IMR-90 (cell line): ENCODE measurements around the gene BTBD9. TPM values are rescaled to one million over a fixed set of nuclear protein-coding genes. Genes with fewer than 3 reads are reported as not detected.

Experiments used
- ATAC-seq: fragments of 200-7000 bp; cut with Tn5 transposase; 2 replicates; pipeline ENCODE4 v1.9.1; 2020; ENCODE audit warnings: low read depth, mild to moderate bottlenecking, moderate library complexity
- BruUV-seq: library from RNA; stranded (reverse); fragments of 400-500 nt; replicated peaks from 2 replicates; lab custom pipeline; 2021; lab: Mats Ljungman, UMichigan
- CTCF ChIA-PET: fragments of 300-600 bp; formaldehyde crosslinking; extraction: SDS; loops from one replicate; lab custom pipeline; 2021; ENCODE audit warnings: antibody characterized with exemption; lab: Yijun Ruan, JAX
- POLR2A ChIA-PET: fragments of 300-600 bp; sonication (Branson Sonifier 250); formaldehyde crosslinking; loops from one replicate; lab custom pipeline; 2022; ENCODE audit warnings: antibody characterized with exemption; ENCODE audit not compliant: unreplicated experiment; lab: Charles Lee
- DNase-seq: peaks from one replicate; pipeline ENCODE4 v3.0.0; 2013
- H2AFZ ChIP-seq: replicated peaks from 2 replicates; pipeline ENCODE3; 2013; ENCODE audit warnings: low read length, mild to moderate bottlenecking; ENCODE audit not compliant: poor library complexity
- H2AK5ac ChIP-seq: 2 replicates; pipeline ENCODE4 v1.6.1; 2013; ENCODE audit warnings: low read depth, low read length, inconsistent platforms
- H2AK9ac ChIP-seq: replicated peaks from 2 replicates; pipeline ENCODE3; 2013; ENCODE audit warnings: mild to moderate bottlenecking, low read depth, low read length, moderate library complexity; ENCODE audit not compliant: poor library complexity
- H2BK120ac ChIP-seq: 2 replicates; pipeline ENCODE4 v1.6.1; 2013; ENCODE audit warnings: low read depth, low read length, inconsistent platforms
- H2BK15ac ChIP-seq: 3 replicates; pipeline ENCODE4 v1.6.1; 2013; ENCODE audit warnings: low read depth, low read length, inconsistent platforms
- H2BK20ac ChIP-seq: 2 replicates; pipeline ENCODE4 v1.6.1; 2013; ENCODE audit warnings: low read depth, mild to moderate bottlenecking, inconsistent platforms, low read length, moderate library complexity
- H2BK5ac ChIP-seq: 2 replicates; pipeline ENCODE4 v1.6.1; 2013; ENCODE audit warnings: mild to moderate bottlenecking, low read depth, low read length, inconsistent platforms; ENCODE audit not compliant: poor library complexity, severe bottlenecking
- H3K14ac ChIP-seq: replicated peaks from 2 replicates; pipeline ENCODE4 v1.6.1; 2013; ENCODE audit warnings: low read depth, low read length, inconsistent platforms
- H3K18ac ChIP-seq: 2 replicates; pipeline ENCODE4 v1.6.1; 2013; ENCODE audit warnings: low read depth, low read length, control low read depth
- H3K23ac ChIP-seq: 2 replicates; pipeline ENCODE4 v1.6.1; 2013; ENCODE audit warnings: low read depth, low read length, inconsistent platforms
- H3K27ac ChIP-seq: 2 replicates; pipeline ENCODE4 v1.5.1; 2013; ENCODE audit warnings: mild to moderate bottlenecking, control low read depth, low read length; ENCODE audit not compliant: insufficient read depth
- H3K27me3 ChIP-seq: 2 replicates; pipeline ENCODE4 v1.6.1; 2013; ENCODE audit warnings: low read length; ENCODE audit not compliant: control insufficient read depth, insufficient read depth
- H3K36me3 ChIP-seq: 2 replicates; pipeline ENCODE4 v1.6.1; 2013; ENCODE audit warnings: low read length, mixed read lengths; ENCODE audit not compliant: control insufficient read depth, insufficient read depth
- H3K4ac ChIP-seq: 2 replicates; pipeline ENCODE4 v1.6.1; 2013; ENCODE audit warnings: low read depth, low read length, inconsistent platforms
- H3K4me1 ChIP-seq: 2 replicates; pipeline ENCODE4 v1.6.1; 2013; ENCODE audit warnings: low read length, mixed read lengths; ENCODE audit not compliant: control insufficient read depth, insufficient read depth
- H3K4me2 ChIP-seq: 2 replicates; pipeline ENCODE4 v1.6.1; 2013; ENCODE audit warnings: low read depth, mild to moderate bottlenecking, control low read depth, low read length, moderate library complexity
- H3K4me3 ChIP-seq: 2 replicates; pipeline ENCODE4 v1.5.1; 2013; ENCODE audit warnings: low read depth, mild to moderate bottlenecking, control low read depth, low read length, moderate library complexity; ENCODE audit not compliant: insufficient read depth
- H3K56ac ChIP-seq: 2 replicates; pipeline ENCODE4 v1.6.1; 2013; ENCODE audit warnings: low read length, inconsistent platforms; ENCODE audit not compliant: insufficient read depth; ENCODE audit errors: extremely low read depth
- H3K79me1 ChIP-seq, 2 experiments: 2 replicates each; pipeline ENCODE4 v1.6.1; 2013; ENCODE audit warnings: low read length in 2 of 2, inconsistent platforms in 1 of 2, low read depth in 1 of 2
- H3K9ac ChIP-seq: 2 replicates; pipeline ENCODE4 v1.6.1; 2013; ENCODE audit warnings: low read depth, low read length, control low read depth
- H3K9me1 ChIP-seq: 2 replicates; pipeline ENCODE4 v1.6.1; 2013; ENCODE audit warnings: low read length, inconsistent platforms; ENCODE audit not compliant: insufficient read depth
- H3K9me3 ChIP-seq: 2 replicates; pipeline ENCODE4 v1.6.1; 2013; ENCODE audit warnings: low read length; ENCODE audit not compliant: control insufficient read depth, insufficient read depth
- H4K20me1 ChIP-seq: 2 replicates; pipeline ENCODE4 v1.6.1; 2013; ENCODE audit warnings: low read length, inconsistent platforms; ENCODE audit not compliant: insufficient read depth
- H4K5ac ChIP-seq: 2 replicates; pipeline ENCODE4 v1.6.1; 2013; ENCODE audit warnings: mild to moderate bottlenecking, low read depth, low read length, control low read depth
- H4K8ac ChIP-seq, 2 experiments: 2 replicates each; pipeline ENCODE4 v1.6.1; 2013; ENCODE audit warnings: low read depth in 2 of 2, low read length in 2 of 2, control low read depth in 1 of 2, inconsistent platforms in 1 of 2
- H4K91ac ChIP-seq: 2 replicates; pipeline ENCODE4 v1.6.1; 2013; ENCODE audit warnings: low read depth, low read length, inconsistent platforms; ENCODE audit not compliant: insufficient read depth
- BHLHE40 ChIP-seq: fragments of 150-350 bp; IDR thresholded peaks from 2 replicates; pipeline ENCODE4 v1.6.1; 2016; ENCODE audit warnings: mild to moderate bottlenecking, low read depth, low read length
- FOS ChIP-seq: fragments of 150-350 bp; IDR thresholded peaks from 2 replicates; pipeline ENCODE4 v1.6.1; 2016; ENCODE audit warnings: low read depth, low read length
- MAZ ChIP-seq: IDR thresholded peaks from 2 replicates; pipeline ENCODE4 v1.6.1; 2012; ENCODE audit warnings: low read depth, mild to moderate bottlenecking, low read length, improper control_type of control experiment, moderate library complexity, borderline replicate concordance
- NFE2L2 ChIP-seq: fragments of 150-350 bp; IDR thresholded peaks from 2 replicates; pipeline ENCODE4 v1.6.1; 2016; ENCODE audit warnings: low read depth, mild to moderate bottlenecking, low read length
- POLR2A ChIP-seq: IDR thresholded peaks from 2 replicates; pipeline ENCODE4 v1.6.1; 2012; ENCODE audit warnings: mild to moderate bottlenecking, low read depth, low read length
- RAD21 ChIP-seq: IDR thresholded peaks from 2 replicates; pipeline ENCODE4 v1.6.1; 2012; ENCODE audit warnings: low read length, improper control_type of control experiment
- WGBS, 2 experiments: methylation state at CpG; one replicate each; pipeline versions ENCODE4 v1.1.5 to v1.1.7; 2013; ENCODE audit warnings: missing lambda C conversion rate in 2 of 2; ENCODE audit not compliant: insufficient read length in 1 of 2; ENCODE audit errors: extremely low coverage in 2 of 2; 5-methylcytosine and 5-hydroxymethylcytosine counted together
- dilution Hi-C: fragments of 300-500 bp; cut with HindIII; formaldehyde crosslinking; loops from one replicate; pipeline ENCODE4 v1.14.3; 2018; ENCODE audit warnings: low sequenced_read_pairs; ENCODE audit not compliant: unreplicated experiment
- in situ Hi-C: fragments of 300-500 bp; cut with MboI; formaldehyde crosslinking; loops from 3 replicates; pipeline ENCODE4 v1.14.3; 2019; ENCODE audit warnings: low sequenced_read_pairs, inconsistent platforms, mixed read lengths
- intact Hi-C: fragments of 100-400 bp; cut with micrococcal nuclease; formaldehyde crosslinking; loops from 2 replicates; pipeline ENCODE4 v1.10.0; 2022
- polyA plus RNA-seq, 3 experiments: library from polyadenylated mRNA; depleted of rRNA; stranded (reverse); fragments of >200 nt; gene quantifications; 2 replicates each; pipeline ENCODE4 v1.2.3, GENCODE V29; 2012; ENCODE audit warnings: low replicate concordance in 1 of 3
- total RNA-seq: library from RNA; depleted of rRNA; stranded (reverse); fragments of >200 nt; gene quantifications from 2 replicates; pipeline ENCODE4 v1.2.3, GENCODE V29; 2012
- TF ChIP-seq, protein P1 (sequence below): conservative IDR thresholded peaks from 2 replicates; pipeline ENCODE4 v1.5.1; 2012; ENCODE audit warnings: mild to moderate bottlenecking, low read depth, low read length, improper control_type of control experiment

The BTBD9 gene
- total and polyA plus RNA-seq, 2 of the 4 experiments (the other 2 are of a cell fraction) = 4.1 to 22.0 TPM

DNA sequence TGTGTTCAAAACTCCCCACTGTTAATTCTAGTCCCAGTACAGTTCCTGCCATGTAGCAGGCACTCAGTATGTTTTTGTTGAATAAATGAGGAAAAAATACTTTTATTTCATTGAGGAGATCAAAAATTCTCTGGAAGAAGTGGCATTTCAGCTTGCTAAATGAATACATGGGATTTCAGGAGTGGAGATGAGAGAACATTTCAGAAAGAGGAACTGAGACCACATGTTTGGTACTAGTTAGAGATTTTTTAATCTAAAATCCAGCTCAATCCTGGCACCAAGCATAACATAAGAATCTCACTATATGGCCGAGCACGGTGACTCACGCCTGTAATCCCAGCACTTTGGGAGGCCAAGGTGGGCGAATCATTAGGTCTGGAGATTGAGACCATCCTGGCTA lies 75.4 kb downstream of the BTBD9 start:
- no peak for ATAC-seq
- ChIA-PET CTCF (no interaction called here), POLR2A (no interaction called here)

More for the DNA sequence above, 75.4 kb downstream of the BTBD9 start:
- TF ChIP-seq FOS (no peak), NFE2L2 (no peak), POLR2A (no peak), RAD21 (no peak), BHLHE40 (no peak), MAZ (no peak)
- TF ChIP-seq, protein P1, sequence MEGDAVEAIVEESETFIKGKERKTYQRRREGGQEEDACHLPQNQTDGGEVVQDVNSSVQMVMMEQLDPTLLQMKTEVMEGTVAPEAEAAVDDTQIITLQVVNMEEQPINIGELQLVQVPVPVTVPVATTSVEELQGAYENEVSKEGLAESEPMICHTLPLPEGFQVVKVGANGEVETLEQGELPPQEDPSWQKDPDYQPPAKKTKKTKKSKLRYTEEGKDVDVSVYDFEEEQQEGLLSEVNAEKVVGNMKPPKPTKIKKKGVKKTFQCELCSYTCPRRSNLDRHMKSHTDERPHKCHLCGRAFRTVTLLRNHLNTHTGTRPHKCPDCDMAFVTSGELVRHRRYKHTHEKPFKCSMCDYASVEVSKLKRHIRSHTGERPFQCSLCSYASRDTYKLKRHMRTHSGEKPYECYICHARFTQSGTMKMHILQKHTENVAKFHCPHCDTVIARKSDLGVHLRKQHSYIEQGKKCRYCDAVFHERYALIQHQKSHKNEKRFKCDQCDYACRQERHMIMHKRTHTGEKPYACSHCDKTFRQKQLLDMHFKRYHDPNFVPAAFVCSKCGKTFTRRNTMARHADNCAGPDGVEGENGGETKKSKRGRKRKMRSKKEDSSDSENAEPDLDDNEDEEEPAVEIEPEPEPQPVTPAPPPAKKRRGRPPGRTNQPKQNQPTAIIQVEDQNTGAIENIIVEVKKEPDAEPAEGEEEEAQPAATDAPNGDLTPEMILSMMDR = no peak
- no TSS peak for BruUV-seq
- no peaks in the 10 kb centered on the region for H3K9me3 ChIP-seq
- H3K79me1 ChIP-seq = no peaks in the 10 kb centered on the region; a peak in 1 of 4 replicates
- no peak overlapping the region for H3K4ac ChIP-seq
- no peaks in the 10 kb centered on the region for H3K36me3 ChIP-seq
- in situ Hi-C loops = no loop called here
- no peak overlapping the region for H2BK20ac ChIP-seq
- intact Hi-C loops = loop anchor here (10.0 kb wide), 1 partner anchor 420 kb away; no protein-coding TSS in a partner anchor
- H3K18ac ChIP-seq = no peak overlapping the region
- no peak overlapping the region for H3K4me3 ChIP-seq
- dilution Hi-C loops = no loop called here
- no peak for DNase-seq
- H3K4me2 ChIP-seq = no peak overlapping the region
- no peak overlapping the region for H3K14ac ChIP-seq
- no peak overlapping the region for H3K9ac ChIP-seq
- no peak overlapping the region for H4K91ac ChIP-seq
- H4K20me1 ChIP-seq = no peaks in the 10 kb centered on the region
- H2BK120ac ChIP-seq = no peak overlapping the region
- H3K56ac ChIP-seq = no peak overlapping the region
- H2AK9ac ChIP-seq = no peak overlapping the region
- no peak overlapping the region for H2AK5ac ChIP-seq
- H3K27ac ChIP-seq = no peak overlapping the region
- no peak overlapping the region for H4K5ac ChIP-seq
- H2BK15ac ChIP-seq = no peak overlapping the region
- no peak overlapping the region for H4K8ac ChIP-seq
- H3K9me1 ChIP-seq = no peaks in the 10 kb centered on the region
- no peak overlapping the region for H2AFZ ChIP-seq
- no peaks in the 10 kb centered on the region for H3K4me1 ChIP-seq
- no peak overlapping the region for H2BK5ac ChIP-seq
- no peaks in the 10 kb centered on the region for H3K27me3 ChIP-seq
- H3K23ac ChIP-seq = no peak overlapping the region
- WGBS, 2 experiments = no CpG with 5 or more reads among the region's 4 CpGs
